GM23338 (cell line): ENCODE measurements around the gene MLPH. TPM values are rescaled to one million over a fixed set of nuclear protein-coding genes. Genes with fewer than 3 reads are reported as not detected.

Experiments used
- ATAC-seq: fragments of 200-7000 bp; cut with Tn5 transposase; 3 replicates; pipeline ENCODE4 v1.9.1; 2020
- DNase-seq: peaks from one replicate; pipeline ENCODE4 v3.0.0-alpha.2; 2015; ENCODE audit warnings: low spot score
- H2AFZ ChIP-seq: fragments of 200-600 bp; sonication (generic); 2 replicates; pipeline ENCODE4 v1.8.0; 2016; ENCODE audit warnings: antibody characterized with exemption, mild to moderate bottlenecking, moderate library complexity
- H3F3A ChIP-seq: fragments of 200-600 bp; sonication (generic); replicated peaks from 2 replicates; pipeline ENCODE4 v1.8.0; 2017; ENCODE audit warnings: antibody characterized with exemption, mixed run types, low read depth
- H3K27ac ChIP-seq: fragments of 200-600 bp; sonication (generic); 2 replicates; pipeline ENCODE4 v1.6.1; 2016; ENCODE audit warnings: low read depth
- H3K27me3 ChIP-seq: fragments of 200-600 bp; sonication (generic); 2 replicates; pipeline ENCODE4 v1.8.0; 2016; ENCODE audit warnings: mild to moderate bottlenecking, mixed run types, moderate library complexity; ENCODE audit not compliant: insufficient read depth
- H3K36me3 ChIP-seq: fragments of 200-600 bp; sonication (generic); 2 replicates; pipeline ENCODE4 v1.8.0; 2016; ENCODE audit warnings: mild to moderate bottlenecking; ENCODE audit not compliant: insufficient read depth
- H3K4me1 ChIP-seq: fragments of 200-600 bp; sonication (generic); 2 replicates; pipeline ENCODE4 v1.8.0; 2016; ENCODE audit warnings: mild to moderate bottlenecking, moderate library complexity; ENCODE audit not compliant: insufficient read depth
- H3K4me2 ChIP-seq: fragments of 200-600 bp; sonication (generic); 2 replicates; pipeline ENCODE4 v1.7.1; 2017; ENCODE audit warnings: mixed run types
- H3K4me3 ChIP-seq: fragments of 200-600 bp; sonication (generic); 2 replicates; pipeline ENCODE4 v1.6.1; 2016; ENCODE audit warnings: mixed run types
- H3K79me2 ChIP-seq: fragments of 200-600 bp; sonication (generic); replicated peaks from 2 replicates; pipeline ENCODE4 v1.8.0; 2017; ENCODE audit warnings: mild to moderate bottlenecking; ENCODE audit not compliant: insufficient read depth
- H3K9me2 ChIP-seq: fragments of 200-600 bp; sonication (generic); 2 replicates; pipeline ENCODE4 v1.8.0; 2017; ENCODE audit not compliant: insufficient read depth
- H4K20me1 ChIP-seq: fragments of 200-600 bp; sonication (generic); replicated peaks from 2 replicates; pipeline ENCODE4 v1.8.0; 2017; ENCODE audit warnings: mild to moderate bottlenecking; ENCODE audit not compliant: insufficient read depth
- H3K27ac Mint-ChIP-seq: 2 replicates; pipeline ENCODE4 v1.8.0; 2020; ENCODE audit warnings: inconsistent platforms, mild to moderate bottlenecking, moderate library complexity, mixed read lengths
- H3K27me3 Mint-ChIP-seq: 3 replicates; pipeline ENCODE4 v1.8.0; 2022; ENCODE audit warnings: low read depth, mild to moderate bottlenecking, moderate library complexity, mixed read lengths, inconsistent platforms; ENCODE audit not compliant: insufficient read depth, poor library complexity
- H3K36me3 Mint-ChIP-seq: 3 replicates; pipeline ENCODE4 v1.8.0; 2021; ENCODE audit warnings: low read depth, mild to moderate bottlenecking, inconsistent platforms, moderate library complexity, mixed read lengths
- H3K4me1 Mint-ChIP-seq: 3 replicates; pipeline ENCODE4 v1.8.0; 2020; ENCODE audit warnings: mild to moderate bottlenecking, inconsistent platforms, mixed read lengths
- H3K4me3 Mint-ChIP-seq: 3 replicates; pipeline ENCODE4 v1.8.0; 2021; ENCODE audit warnings: moderate library complexity, mild to moderate bottlenecking, inconsistent platforms, mixed read lengths
- H3K9me3 Mint-ChIP-seq: 3 replicates; pipeline ENCODE4 v1.8.0; 2020; ENCODE audit warnings: moderate library complexity, mild to moderate bottlenecking, inconsistent platforms, mixed read lengths
- JUNB ChIP-seq: IDR thresholded peaks from one replicate; pipeline ENCODE4 v1.6.1; 2016; ENCODE audit warnings: antibody characterized with exemption; ENCODE audit not compliant: unreplicated experiment
- polyA plus RNA-seq: library from polyadenylated mRNA; unstranded; fragments of >200 nt; fragmentation: Nextera tagmentation; extraction: Ambion mirVana; gene quantifications from 2 replicates; pipeline ENCODE4 v1.2.1, GENCODE V29; 2016
- total RNA-seq: library from RNA; depleted of rRNA; stranded (reverse); fragments of >200 nt; shearing (Covaris generic); gene quantifications from 2 replicates; pipeline ENCODE4 v1.2.3, GENCODE V29; 2014
- TF ChIP-seq, protein P1 (sequence below): fragments of 250-450 bp; sonication (Bioruptor Pico); IDR thresholded peaks from 2 replicates; pipeline ENCODE4 v1.5.0; 2020; ENCODE audit warnings: mild to moderate bottlenecking, moderate library complexity

Gene MLPH
- total and polyA plus RNA-seq, 2 experiments from 2014 or later = 13.6 to 16.5 TPM

DNA sequence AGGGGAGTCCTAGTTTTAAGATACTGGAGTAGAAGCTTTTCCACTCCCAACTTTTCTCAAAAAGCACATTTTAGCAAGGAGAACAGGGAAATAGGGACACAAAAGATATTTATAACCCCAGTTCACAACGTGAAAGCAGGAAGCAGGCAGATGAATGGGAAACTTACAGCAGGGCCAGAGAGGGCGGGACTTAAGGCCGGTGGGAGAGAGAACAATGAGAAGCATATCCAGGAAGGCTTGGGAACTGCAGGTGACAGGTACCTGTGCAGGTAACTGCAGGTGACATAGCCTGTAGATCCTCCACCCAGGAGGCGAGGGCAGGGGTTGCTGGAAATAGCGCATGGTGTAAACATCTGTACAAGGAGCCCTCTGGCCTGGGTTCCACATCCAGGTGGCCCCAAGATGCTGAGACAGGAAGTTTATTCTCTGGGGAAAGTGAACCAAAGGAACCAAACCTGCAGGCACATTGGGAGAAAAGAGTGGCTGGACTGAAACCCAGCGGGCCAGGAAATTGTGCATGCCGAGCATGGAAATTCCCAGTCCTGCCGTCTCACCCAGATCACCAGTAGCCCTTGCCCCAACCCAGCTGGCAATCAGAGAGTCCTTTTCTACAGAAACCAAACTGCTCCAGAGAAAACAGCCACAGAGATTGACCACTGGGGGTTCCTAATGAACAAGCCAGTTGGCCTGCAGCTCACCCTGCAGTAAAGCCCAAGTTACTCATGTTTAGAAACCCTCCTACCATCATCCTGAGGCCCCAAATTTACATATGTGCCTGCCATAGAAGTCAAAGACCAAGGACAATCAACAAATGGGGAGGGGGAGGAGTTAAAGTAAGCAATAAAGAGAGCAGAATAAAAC lies 48.7 kb upstream of the MLPH start:
- H3K27ac ChIP-seq = no peak overlapping the region
- peak overlapping the region; percentile 70; the same call in 1 of the 2 replicates for H2AFZ ChIP-seq
- peak; percentile 83 for DNase-seq

More for the DNA sequence above, 48.7 kb upstream of the MLPH start:
- Mint-ChIP-seq H3K27ac (no peak overlapping the region; the same call in 1 of the 2 replicates), H3K4me1 (peaks cover 29% of the 10 kb centered on the region), H3K36me3 (peaks cover 3% of the 10 kb centered on the region; the same call in 1 of the 3 replicates), H3K4me3 (peak overlapping the region; percentile 3; the same call in 1 of the 3 replicates), H3K27me3 (peaks cover 6% of the 10 kb centered on the region), H3K9me3 (peaks cover 7% of the 10 kb centered on the region; the same call in 1 of the 3 replicates)
- peak overlapping the region; percentile 35; the same call in 1 of the 2 replicates for H3K4me2 ChIP-seq
- no peaks in the 10 kb centered on the region for H3F3A ChIP-seq
- H3K9me2 ChIP-seq = no peaks in the 10 kb centered on the region
- no peaks in the 10 kb centered on the region for H3K36me3 ChIP-seq
- H4K20me1 ChIP-seq = no peaks in the 10 kb centered on the region
- no peak overlapping the region for H3K4me3 ChIP-seq
- peak; percentile 92 for ATAC-seq
- H3K4me1 ChIP-seq = peaks cover 4% of the 10 kb centered on the region
- H3K79me2 ChIP-seq = no peaks in the 10 kb centered on the region
- no peaks in the 10 kb centered on the region for H3K27me3 ChIP-seq
- TF ChIP-seq, protein P1, sequence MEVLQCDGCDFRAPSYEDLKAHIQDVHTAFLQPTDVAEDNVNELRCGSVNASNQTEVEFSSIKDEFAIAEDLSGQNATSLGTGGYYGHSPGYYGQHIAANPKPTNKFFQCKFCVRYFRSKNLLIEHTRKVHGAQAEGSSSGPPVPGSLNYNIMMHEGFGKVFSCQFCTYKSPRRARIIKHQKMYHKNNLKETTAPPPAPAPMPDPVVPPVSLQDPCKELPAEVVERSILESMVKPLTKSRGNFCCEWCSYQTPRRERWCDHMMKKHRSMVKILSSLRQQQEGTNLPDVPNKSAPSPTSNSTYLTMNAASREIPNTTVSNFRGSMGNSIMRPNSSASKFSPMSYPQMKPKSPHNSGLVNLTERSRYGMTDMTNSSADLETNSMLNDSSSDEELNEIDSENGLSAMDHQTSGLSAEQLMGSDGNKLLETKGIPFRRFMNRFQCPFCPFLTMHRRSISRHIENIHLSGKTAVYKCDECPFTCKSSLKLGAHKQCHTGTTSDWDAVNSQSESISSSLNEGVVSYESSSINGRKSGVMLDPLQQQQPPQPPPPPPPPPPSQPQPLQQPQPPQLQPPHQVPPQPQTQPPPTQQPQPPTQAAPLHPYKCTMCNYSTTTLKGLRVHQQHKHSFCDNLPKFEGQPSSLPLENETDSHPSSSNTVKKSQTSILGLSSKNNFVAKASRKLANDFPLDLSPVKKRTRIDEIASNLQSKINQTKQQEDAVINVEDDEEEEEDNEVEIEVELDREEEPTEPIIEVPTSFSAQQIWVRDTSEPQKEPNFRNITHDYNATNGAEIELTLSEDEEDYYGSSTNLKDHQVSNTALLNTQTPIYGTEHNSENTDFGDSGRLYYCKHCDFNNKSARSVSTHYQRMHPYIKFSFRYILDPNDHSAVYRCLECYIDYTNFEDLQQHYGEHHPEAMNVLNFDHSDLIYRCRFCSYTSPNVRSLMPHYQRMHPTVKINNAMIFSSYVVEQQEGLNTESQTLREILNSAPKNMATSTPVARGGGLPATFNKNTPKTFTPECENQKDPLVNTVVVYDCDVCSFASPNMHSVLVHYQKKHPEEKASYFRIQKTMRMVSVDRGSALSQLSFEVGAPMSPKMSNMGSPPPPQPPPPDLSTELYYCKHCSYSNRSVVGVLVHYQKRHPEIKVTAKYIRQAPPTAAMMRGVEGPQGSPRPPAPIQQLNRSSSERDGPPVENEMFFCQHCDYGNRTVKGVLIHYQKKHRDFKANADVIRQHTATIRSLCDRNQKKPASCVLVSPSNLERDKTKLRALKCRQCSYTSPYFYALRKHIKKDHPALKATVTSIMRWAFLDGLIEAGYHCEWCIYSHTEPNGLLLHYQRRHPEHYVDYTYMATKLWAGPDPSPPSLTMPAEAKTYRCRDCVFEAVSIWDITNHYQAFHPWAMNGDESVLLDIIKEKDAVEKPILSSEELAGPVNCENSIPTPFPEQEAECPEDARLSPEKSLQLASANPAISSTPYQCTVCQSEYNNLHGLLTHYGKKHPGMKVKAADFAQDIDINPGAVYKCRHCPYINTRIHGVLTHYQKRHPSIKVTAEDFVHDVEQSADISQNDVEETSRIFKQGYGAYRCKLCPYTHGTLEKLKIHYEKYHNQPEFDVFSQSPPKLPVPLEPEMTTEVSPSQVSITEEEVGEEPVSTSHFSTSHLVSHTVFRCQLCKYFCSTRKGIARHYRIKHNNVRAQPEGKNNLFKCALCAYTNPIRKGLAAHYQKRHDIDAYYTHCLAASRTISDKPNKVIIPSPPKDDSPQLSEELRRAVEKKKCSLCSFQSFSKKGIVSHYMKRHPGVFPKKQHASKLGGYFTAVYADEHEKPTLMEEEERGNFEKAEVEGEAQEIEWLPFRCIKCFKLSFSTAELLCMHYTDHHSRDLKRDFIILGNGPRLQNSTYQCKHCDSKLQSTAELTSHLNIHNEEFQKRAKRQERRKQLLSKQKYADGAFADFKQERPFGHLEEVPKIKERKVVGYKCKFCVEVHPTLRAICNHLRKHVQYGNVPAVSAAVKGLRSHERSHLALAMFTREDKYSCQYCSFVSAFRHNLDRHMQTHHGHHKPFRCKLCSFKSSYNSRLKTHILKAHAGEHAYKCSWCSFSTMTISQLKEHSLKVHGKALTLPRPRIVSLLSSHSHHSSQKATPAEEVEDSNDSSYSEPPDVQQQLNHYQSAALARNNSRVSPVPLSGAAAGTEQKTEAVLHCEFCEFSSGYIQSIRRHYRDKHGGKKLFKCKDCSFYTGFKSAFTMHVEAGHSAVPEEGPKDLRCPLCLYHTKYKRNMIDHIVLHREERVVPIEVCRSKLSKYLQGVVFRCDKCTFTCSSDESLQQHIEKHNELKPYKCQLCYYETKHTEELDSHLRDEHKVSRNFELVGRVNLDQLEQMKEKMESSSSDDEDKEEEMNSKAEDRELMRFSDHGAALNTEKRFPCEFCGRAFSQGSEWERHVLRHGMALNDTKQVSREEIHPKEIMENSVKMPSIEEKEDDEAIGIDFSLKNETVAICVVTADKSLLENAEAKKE = peak; percentile 76
- TF ChIP-seq JUNB = no peak
